OCI-LY3 (cell line): Measurements from ENCODE around the gene PEPD.

Experiments
- CTCF ChIP-seq: fragments of 200-600, 300-600 bp; sonication (generic); IDR thresholded peaks from 2 replicates; pipeline ENCODE4 v1.5.1; 2014; ENCODE audit warnings: antibody characterized with exemption, low read length, low read depth
- EZH2phosphoT487 ChIP-seq: fragments of 200-600 bp; shearing (Covaris generic); IDR thresholded peaks from 2 replicates; pipeline ENCODE4 v1.6.1; 2018; ENCODE audit warnings: antibody characterized with exemption, mixed run types, low read depth

- TF ChIP-seq CTCF, result no peak
- TF ChIP-seq EZH2phosphoT487, result no peak
Measured at GRCh38 chr19:33532859-33533460, 11.4 kb upstream of the PEPD start.
